Measurements from ENCODE around the gene MARCOL.

GRCh38 chr5:148205044-148205806 is 33.1 kb upstream of the MARCOL start:
- TF ChIP-seq CTCF (IDR thresholded peaks at IDR 0.05; ENCODE audit: low read depth, low read length, poor library complexity, severe bottlenecking) (no peak), EZH2phosphoT487 (IDR thresholded peaks at IDR 0.05; ENCODE audit: borderline replicate concordance, low read length) (no peak)
